ENCODE results near the gene GUCY1A1.

The GUCY1A1 gene

DNA sequence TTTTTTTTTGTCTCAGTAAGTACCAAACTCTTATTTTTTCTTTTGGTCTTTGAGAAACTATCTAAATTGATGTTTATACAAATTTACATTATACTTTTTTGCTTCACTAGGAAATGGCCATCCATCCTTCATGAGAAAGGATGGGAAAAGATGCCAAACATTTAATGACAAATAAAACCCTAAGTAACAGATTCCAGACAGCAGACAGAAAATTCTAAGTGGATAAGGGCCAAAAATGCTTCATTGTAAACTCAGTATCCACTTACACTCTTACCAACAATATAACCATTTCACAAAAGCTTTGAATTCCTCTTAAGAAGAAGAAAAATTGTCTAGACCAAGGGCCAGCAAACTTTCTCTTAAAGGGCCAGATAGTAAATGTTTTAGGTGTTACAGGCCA is 95.7 kb downstream of the GUCY1A1 start:
- no peak overlapping the region for H3K27ac ChIP-seq (ENCODE audit: low read length)
- H4K20me1 ChIP-seq (ENCODE audit: insufficient read depth, low read length) = no peaks in the 10 kb centered on the region
- peaks cover 12% of the 10 kb centered on the region for H3K4me1 ChIP-seq (ENCODE audit: low read length)
- no peak overlapping the region for H3K4me3 ChIP-seq (ENCODE audit: low read length)
- no peak for DNase-seq
- H3K4me2 ChIP-seq (ENCODE audit: low read depth, low read length) = no peak overlapping the region
- peaks cover 10% of the 10 kb centered on the region; the same call in 1 of the 2 replicates for H3F3A ChIP-seq (ENCODE audit: insufficient read depth, low read length)
- no peaks in the 10 kb centered on the region for H3K79me2 ChIP-seq (ENCODE audit: low read length)
- TF ChIP-seq EZH2phosphoT487 (IDR thresholded peaks at IDR 0.05; ENCODE audit: low read length) (no peak), EZH2 (optimal IDR thresholded peaks at IDR 0.05; ENCODE audit: low read depth, low read length) (no peak)
- TF ChIP-seq, protein P1, sequence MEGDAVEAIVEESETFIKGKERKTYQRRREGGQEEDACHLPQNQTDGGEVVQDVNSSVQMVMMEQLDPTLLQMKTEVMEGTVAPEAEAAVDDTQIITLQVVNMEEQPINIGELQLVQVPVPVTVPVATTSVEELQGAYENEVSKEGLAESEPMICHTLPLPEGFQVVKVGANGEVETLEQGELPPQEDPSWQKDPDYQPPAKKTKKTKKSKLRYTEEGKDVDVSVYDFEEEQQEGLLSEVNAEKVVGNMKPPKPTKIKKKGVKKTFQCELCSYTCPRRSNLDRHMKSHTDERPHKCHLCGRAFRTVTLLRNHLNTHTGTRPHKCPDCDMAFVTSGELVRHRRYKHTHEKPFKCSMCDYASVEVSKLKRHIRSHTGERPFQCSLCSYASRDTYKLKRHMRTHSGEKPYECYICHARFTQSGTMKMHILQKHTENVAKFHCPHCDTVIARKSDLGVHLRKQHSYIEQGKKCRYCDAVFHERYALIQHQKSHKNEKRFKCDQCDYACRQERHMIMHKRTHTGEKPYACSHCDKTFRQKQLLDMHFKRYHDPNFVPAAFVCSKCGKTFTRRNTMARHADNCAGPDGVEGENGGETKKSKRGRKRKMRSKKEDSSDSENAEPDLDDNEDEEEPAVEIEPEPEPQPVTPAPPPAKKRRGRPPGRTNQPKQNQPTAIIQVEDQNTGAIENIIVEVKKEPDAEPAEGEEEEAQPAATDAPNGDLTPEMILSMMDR (IDR thresholded peaks at IDR 0.05; ENCODE audit: low read length) = no peak
- no peak overlapping the region for H2AFZ ChIP-seq (ENCODE audit: low read length)
- H3K27me3 ChIP-seq (replicated peaks; ENCODE audit: insufficient read depth, low read length) = no peaks in the 10 kb centered on the region
- H3K9me3 ChIP-seq (replicated peaks; ENCODE audit: insufficient read depth, low read length) = no peaks in the 10 kb centered on the region
- H3K36me3 ChIP-seq (replicated peaks; ENCODE audit: insufficient read depth, low read length) = no peaks in the 10 kb centered on the region
- H3K9ac ChIP-seq (ENCODE audit: low read length) = no peak overlapping the region
- no peaks in the 10 kb centered on the region for H3K9me2 ChIP-seq (replicated peaks; ENCODE audit: insufficient read depth, low read length)

DNA sequence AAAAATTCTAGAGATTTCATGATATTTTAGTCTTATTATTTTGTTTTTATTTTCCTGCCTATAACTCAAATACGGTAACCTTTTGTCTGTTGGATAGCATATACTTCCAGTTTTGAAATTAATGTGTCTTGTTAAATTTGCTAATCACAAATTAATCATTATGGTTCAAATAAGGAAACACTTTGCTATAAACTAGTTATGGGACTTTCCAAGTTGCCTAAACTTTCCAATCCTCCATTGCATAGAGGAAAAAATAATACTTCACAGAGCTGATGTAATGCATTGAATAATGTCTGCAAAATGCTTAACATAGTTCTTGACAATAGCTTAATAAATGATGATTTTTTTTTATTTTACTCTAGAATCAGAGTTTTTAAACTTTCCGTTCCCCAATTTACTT is 96.9 kb downstream of the GUCY1A1 start:
- Histone ChIP-seq H3K9me2 (replicated peaks; ENCODE audit: insufficient read depth, low read length) (no peaks in the 10 kb centered on the region), H3K4me1 (ENCODE audit: low read length) (peaks cover under 1% of the 10 kb centered on the region), H4K20me1 (ENCODE audit: insufficient read depth, low read length) (no peaks in the 10 kb centered on the region), H3F3A (ENCODE audit: insufficient read depth, low read length) (peaks cover under 1% of the 10 kb centered on the region; the same call in 1 of the 2 replicates), H3K9ac (ENCODE audit: low read length) (no peak overlapping the region), H3K4me3 (ENCODE audit: low read length) (no peak overlapping the region), H3K4me2 (ENCODE audit: low read depth, low read length) (no peak overlapping the region), H3K79me2 (ENCODE audit: low read length) (no peaks in the 10 kb centered on the region), H3K27me3 (replicated peaks; ENCODE audit: insufficient read depth, low read length) (no peaks in the 10 kb centered on the region), H3K9me3 (replicated peaks; ENCODE audit: insufficient read depth, low read length) (no peaks in the 10 kb centered on the region), H2AFZ (ENCODE audit: low read length) (no peak overlapping the region), H3K27ac (ENCODE audit: low read length) (no peak overlapping the region), H3K36me3 (replicated peaks; ENCODE audit: insufficient read depth, low read length) (no peaks in the 10 kb centered on the region)
- DNase-seq = no peak
- TF ChIP-seq EZH2phosphoT487 (IDR thresholded peaks at IDR 0.05; ENCODE audit: low read length) (no peak), EZH2 (optimal IDR thresholded peaks at IDR 0.05; ENCODE audit: low read depth, low read length) (no peak)
- TF ChIP-seq, protein P1 (IDR thresholded peaks at IDR 0.05; ENCODE audit: low read length) = no peak

DNA sequence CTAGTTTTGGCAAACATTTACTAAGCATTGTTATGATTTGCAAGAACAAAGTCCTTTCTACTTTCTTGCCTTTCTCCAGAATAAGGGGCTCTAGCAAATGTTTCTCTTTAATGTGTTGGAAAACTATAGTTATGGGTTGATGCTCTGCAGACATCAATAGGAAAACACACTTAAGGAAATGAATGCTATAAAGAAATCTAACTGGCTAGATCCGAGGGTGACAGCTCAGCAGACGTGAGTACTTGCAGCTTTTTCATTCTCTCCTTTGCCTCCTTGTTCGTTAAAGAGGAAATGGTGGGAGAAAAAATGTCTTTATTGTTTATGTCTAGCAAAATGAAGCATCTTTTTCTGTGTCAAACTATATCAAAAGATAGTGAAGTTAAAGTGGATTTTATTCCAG is 98.5 kb downstream of the GUCY1A1 start:
- Histone ChIP-seq H3K79me2 (ENCODE audit: low read length) (no peaks in the 10 kb centered on the region), H4K20me1 (ENCODE audit: insufficient read depth, low read length) (no peaks in the 10 kb centered on the region), H3K27me3 (replicated peaks; ENCODE audit: insufficient read depth, low read length) (no peaks in the 10 kb centered on the region), H3K9me3 (replicated peaks; ENCODE audit: insufficient read depth, low read length) (no peaks in the 10 kb centered on the region), H3K4me2 (ENCODE audit: low read depth, low read length) (no peak overlapping the region), H3K9me2 (replicated peaks; ENCODE audit: insufficient read depth, low read length) (no peaks in the 10 kb centered on the region), H3K4me1 (ENCODE audit: low read length) (no peaks in the 10 kb centered on the region), H3K4me3 (ENCODE audit: low read length) (no peak overlapping the region), H3K27ac (ENCODE audit: low read length) (no peak overlapping the region), H3K9ac (ENCODE audit: low read length) (no peak overlapping the region), H2AFZ (ENCODE audit: low read length) (no peak overlapping the region), H3F3A (ENCODE audit: insufficient read depth, low read length) (no peaks in the 10 kb centered on the region), H3K36me3 (replicated peaks; ENCODE audit: insufficient read depth, low read length) (no peaks in the 10 kb centered on the region)
- no peak for TF ChIP-seq EZH2phosphoT487 (IDR thresholded peaks at IDR 0.05; ENCODE audit: low read length)
- no peak for DNase-seq

DNA sequence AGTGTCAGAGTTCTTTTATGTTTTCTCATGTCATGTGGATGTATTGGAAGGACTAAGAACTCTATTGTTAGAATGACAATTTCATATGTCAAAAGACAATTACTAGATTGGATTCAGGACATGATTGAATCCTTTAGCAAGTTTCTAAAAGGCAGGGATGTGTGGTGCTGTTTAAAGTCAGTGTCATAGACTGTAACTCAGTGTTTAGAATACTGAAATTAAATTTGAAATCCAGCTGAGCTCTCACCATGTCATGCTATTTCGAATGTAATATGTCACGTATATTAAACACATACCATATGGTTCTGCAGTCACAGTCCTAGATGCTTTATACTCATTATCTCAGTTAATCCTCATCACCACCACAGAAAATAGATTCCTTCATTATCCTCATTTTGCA is 100.0 kb downstream of the GUCY1A1 start:
- Histone ChIP-seq H3K9me2 (replicated peaks; ENCODE audit: insufficient read depth, low read length) (no peaks in the 10 kb centered on the region), H3K9me3 (replicated peaks; ENCODE audit: insufficient read depth, low read length) (no peaks in the 10 kb centered on the region), H3K79me2 (ENCODE audit: low read length) (no peaks in the 10 kb centered on the region), H3K36me3 (replicated peaks; ENCODE audit: insufficient read depth, low read length) (no peaks in the 10 kb centered on the region), H3K27ac (ENCODE audit: low read length) (no peak overlapping the region), H3K9ac (ENCODE audit: low read length) (no peak overlapping the region), H3K27me3 (replicated peaks; ENCODE audit: insufficient read depth, low read length) (no peaks in the 10 kb centered on the region), H3F3A (ENCODE audit: insufficient read depth, low read length) (no peaks in the 10 kb centered on the region), H3K4me3 (ENCODE audit: low read length) (no peak overlapping the region), H3K4me1 (ENCODE audit: low read length) (no peaks in the 10 kb centered on the region), H3K4me2 (ENCODE audit: low read depth, low read length) (no peak overlapping the region), H2AFZ (ENCODE audit: low read length) (no peak overlapping the region), H4K20me1 (ENCODE audit: insufficient read depth, low read length) (no peaks in the 10 kb centered on the region)
- no peak for DNase-seq
- TF ChIP-seq, protein P1 (IDR thresholded peaks at IDR 0.05; ENCODE audit: low read length) = no peak
- TF ChIP-seq EZH2 (optimal IDR thresholded peaks at IDR 0.05; ENCODE audit: low read depth, low read length) (no peak), EZH2phosphoT487 (IDR thresholded peaks at IDR 0.05; ENCODE audit: low read length) (no peak)
